Adrenal gland (tissue), 12 donors: ENCODE measurements around the gene IGFALS. TPM values are rescaled to one million over a fixed set of nuclear protein-coding genes. Genes with fewer than 3 reads are reported as not detected.
"Not testable (repeated sequence)": the region's sequence is repeated elsewhere in the genome, so short reads cannot be mapped to it uniquely, and the experiment has no call there.

ENCODE experiments used
- DNase-seq, 7 donors: peaks; one replicate each; pipeline ENCODE4 v3.0.0-alpha.2; 2019 to 2020
- H3K27ac ChIP-seq, 5 donors: fragments of 200-600 bp; sonication (generic) in 4 of 5; 1 replicate in 3 of 5; 2 replicates in 2 of 5; pipeline versions ENCODE4 v1.5.1 to v1.8.0; 2016 to 2020; ENCODE audit warnings: mild to moderate bottlenecking in 1 of 5
- H3K27me3 ChIP-seq: fragments of 200-600 bp; 2 replicates; pipeline ENCODE4 v1.8.0; 2021
- H3K36me3 ChIP-seq, 2 donors: fragments of 200-600 bp; replicated peaks in 1 of 2; 1 replicate in 1 of 2; 2 replicates in 1 of 2; pipeline versions ENCODE4 v1.5.1 to v1.8.0; 2018 to 2022
- H3K4me1 ChIP-seq, 2 donors: fragments of 200-600 bp; replicated peaks in 1 of 2; 1 replicate in 1 of 2; 2 replicates in 1 of 2; pipeline versions ENCODE4 v1.5.1 to v1.8.0; 2018 to 2021
- H3K4me3 ChIP-seq, 4 donors: fragments of 200-600 bp; sonication (generic) in 3 of 4; one replicate each; pipeline ENCODE4 v1.5.1; 2016 to 2018
- H3K9me3 ChIP-seq, 3 donors: fragments of 200-600 bp; sonication (generic) in 1 of 3; replicated peaks in 1 of 3; 1 replicate in 2 of 3; 2 replicates in 1 of 3; pipeline versions ENCODE4 v1.5.1 to v1.8.0; 2016 to 2021
- POLR2A ChIP-seq, 2 donors: fragments of 450-650 bp; IDR thresholded peaks; one replicate each; pipeline ENCODE4 v1.6.1; 2017; ENCODE audit warnings: antibody characterized with exemption in 2 of 2, mild to moderate bottlenecking in 2 of 2, moderate library complexity in 1 of 2
- WGBS, 4 donors: extraction: QIAGEN DNeasy Blood & Tissue Kit in 2 of 4; methylation state at CpG; one replicate each; pipeline versions ENCODE4 v1.1.5 to v1.1.7; 2013 to 2017; 5-methylcytosine and 5-hydroxymethylcytosine counted together
- intact Hi-C, 2 donors: fragments of 100-400 bp; cut with DNase I; formaldehyde crosslinking; loops; one replicate each; pipeline versions ENCODE4 v1.14.1 to v1.15.0; 2022 to 2023
- polyA plus RNA-seq, 3 donors: library from polyadenylated mRNA; stranded (reverse); fragments of 200-250 nt in 2 of 3; fragments of 350-450 nt in 1 of 3; fragmentation: Illumina TruSeq in 1 of 3; extraction: RNeasy Lipid Tissue Mini Kit (QIAGEN cat#74804) in 1 of 3; gene quantifications; one replicate each; pipeline ENCODE4 v1.2.3, GENCODE V29; 2013 to 2014
- total RNA-seq, 9 donors: library from RNA; depleted of rRNA in 4 of 9; stranded (reverse); fragments of >200 nt in 4 of 9; fragments of 120-200 nt in 1 of 9; fragmentation: NEBNext Ultra II Directional in 1 of 9; extraction: Animal tissue kit (Norgen Biotek cat#: 25700) in 1 of 9; gene quantifications; one replicate each; pipeline versions ENCODE4 v1.1.0 to v1.2.4, GENCODE V29; 2013 to 2023
- TF ChIP-seq, protein P1 (sequence below), 6 experiments: fragments of 450-650 bp in 4 of 6; fragments of 200-600 bp in 2 of 6; sonication (generic) in 1 of 6; IDR thresholded peaks; 1 replicate in 5 of 6; 2 replicates in 1 of 6; pipeline versions ENCODE4 v1.5.1 to v1.8.0; 2016 to 2021; ENCODE audit warnings: antibody characterized with exemption in 6 of 6, mild to moderate bottlenecking in 2 of 6, moderate library complexity in 1 of 6
- donor health status: healthy with polysubstance abuse.
- donor health status: Bipolar disorder and iron deficiency.
- donor health status: DM: yes; HTN: yes; CAD: no.
- donor health status: DM: no; HTN: no; CAD: no.
- donor health status: DM: no; HTN: no; CAD: no.
- donor health status: DM: yes; HTN: yes; CAD: no.

Gene IGFALS
- total and polyA plus RNA-seq, 12 donors = 0.11 to 3.9 (median 0.31) TPM; not detected in 2

DNA sequence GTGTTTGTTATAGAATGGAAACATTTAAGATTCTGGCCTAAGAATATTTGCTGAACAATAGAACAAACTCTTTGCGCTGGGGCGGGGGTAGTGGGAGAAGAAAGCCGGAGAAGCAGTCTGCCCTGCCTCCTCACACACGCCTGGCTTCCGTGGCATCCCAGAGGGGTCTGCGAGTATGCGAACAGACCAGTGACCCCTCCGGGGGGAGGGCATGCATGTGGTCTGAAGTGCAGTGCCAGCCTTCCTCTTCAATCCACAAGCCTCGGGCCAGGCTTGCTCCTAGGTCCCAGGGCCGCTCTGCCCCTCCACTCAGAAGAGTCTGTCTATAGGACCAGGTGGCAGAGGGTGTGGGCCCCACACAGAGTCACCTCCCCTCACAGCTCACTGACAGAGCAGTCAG, 14.1 kb upstream of the IGFALS start:
- Histone ChIP-seq H3K27ac (no peak overlapping the region), H3K36me3 (peaks cover 0 to 36% of the 10 kb centered on the region in 2 donors), H3K9me3 (no peaks in the 10 kb centered on the region), H3K4me3 (no peak overlapping the region), H3K27me3 (no peaks in the 10 kb centered on the region), H3K4me1 (no peaks in the 10 kb centered on the region)
- 88 to 94% (median 91%) methylated on average over 8 to 10 of the region's 10 CpGs for WGBS, 4 donors
- intact Hi-C loops = no loop called here
- DNase-seq = no peak
- no peak for TF ChIP-seq POLR2A (IDR thresholded peaks at IDR 0.05)
- TF ChIP-seq, protein P1, sequence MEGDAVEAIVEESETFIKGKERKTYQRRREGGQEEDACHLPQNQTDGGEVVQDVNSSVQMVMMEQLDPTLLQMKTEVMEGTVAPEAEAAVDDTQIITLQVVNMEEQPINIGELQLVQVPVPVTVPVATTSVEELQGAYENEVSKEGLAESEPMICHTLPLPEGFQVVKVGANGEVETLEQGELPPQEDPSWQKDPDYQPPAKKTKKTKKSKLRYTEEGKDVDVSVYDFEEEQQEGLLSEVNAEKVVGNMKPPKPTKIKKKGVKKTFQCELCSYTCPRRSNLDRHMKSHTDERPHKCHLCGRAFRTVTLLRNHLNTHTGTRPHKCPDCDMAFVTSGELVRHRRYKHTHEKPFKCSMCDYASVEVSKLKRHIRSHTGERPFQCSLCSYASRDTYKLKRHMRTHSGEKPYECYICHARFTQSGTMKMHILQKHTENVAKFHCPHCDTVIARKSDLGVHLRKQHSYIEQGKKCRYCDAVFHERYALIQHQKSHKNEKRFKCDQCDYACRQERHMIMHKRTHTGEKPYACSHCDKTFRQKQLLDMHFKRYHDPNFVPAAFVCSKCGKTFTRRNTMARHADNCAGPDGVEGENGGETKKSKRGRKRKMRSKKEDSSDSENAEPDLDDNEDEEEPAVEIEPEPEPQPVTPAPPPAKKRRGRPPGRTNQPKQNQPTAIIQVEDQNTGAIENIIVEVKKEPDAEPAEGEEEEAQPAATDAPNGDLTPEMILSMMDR (IDR thresholded peaks at IDR 0.05) = no peak

DNA sequence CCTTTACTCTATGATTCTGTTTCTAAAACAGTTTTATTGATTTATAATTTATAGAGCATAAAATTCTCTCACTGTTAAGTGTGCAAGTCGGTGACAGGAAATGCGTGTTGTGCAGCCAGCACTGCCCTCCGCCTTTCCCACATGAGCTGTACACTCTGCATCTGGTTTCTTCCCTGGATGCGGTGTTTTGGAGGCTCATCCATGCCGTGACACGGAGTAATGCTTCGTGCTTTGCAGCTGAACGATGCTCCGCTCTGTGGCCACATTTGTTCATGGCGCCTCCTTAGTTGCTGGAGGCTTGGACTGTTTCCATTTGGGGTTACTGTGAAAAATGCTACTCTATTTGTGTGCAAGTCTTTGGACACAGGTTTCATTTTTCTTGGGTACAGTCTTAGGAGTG, 7.2 kb upstream of the IGFALS start:
- no peaks in the 10 kb centered on the region for H3K9me3 ChIP-seq
- H3K27ac ChIP-seq = no peak overlapping the region
- no peak overlapping the region for H3K4me3 ChIP-seq
- 81 to 88% (median 85%) methylated on average over 10 of the region's 10 CpGs for WGBS, 4 donors
- H3K4me1 ChIP-seq = no peaks in the 10 kb centered on the region
- no peak for TF ChIP-seq POLR2A (IDR thresholded peaks at IDR 0.05)
- TF ChIP-seq, protein P1 (IDR thresholded peaks at IDR 0.05) = no peak
- H3K36me3 ChIP-seq = no peaks in the 10 kb centered on the region
- intact Hi-C loops = no loop called here
- no peaks in the 10 kb centered on the region for H3K27me3 ChIP-seq
- DNase-seq = no peak

DNA sequence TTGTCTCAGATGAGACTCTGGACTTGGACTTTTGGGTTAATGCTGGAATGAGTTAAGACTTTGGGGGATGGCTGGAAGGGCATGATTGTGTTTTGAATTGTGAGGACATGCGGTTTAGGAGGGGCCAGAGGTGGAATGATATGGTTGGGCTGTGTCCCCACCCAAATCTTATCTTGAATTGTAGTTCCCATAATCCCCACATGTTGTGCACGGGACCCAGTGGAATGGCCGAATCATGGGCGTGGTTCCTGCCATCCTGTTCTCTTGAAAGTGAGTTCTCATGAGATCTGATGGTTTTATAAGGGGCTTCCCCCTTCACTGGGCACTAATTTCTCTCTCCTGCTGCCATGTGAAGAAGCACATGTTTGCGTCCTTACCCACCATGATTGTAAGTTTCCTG, 5.8 kb upstream of the IGFALS start:
- H3K27ac ChIP-seq, H3K9me3 ChIP-seq, H3K27me3 ChIP-seq, H3K4me1 ChIP-seq, intact Hi-C loops, H3K36me3 ChIP-seq, H3K4me3 ChIP-seq, DNase-seq: not testable (repeated sequence)
- WGBS, 4 donors = 68 to 95% (median 88%) methylated on average over 2 to 5 of the region's 5 CpGs

DNA sequence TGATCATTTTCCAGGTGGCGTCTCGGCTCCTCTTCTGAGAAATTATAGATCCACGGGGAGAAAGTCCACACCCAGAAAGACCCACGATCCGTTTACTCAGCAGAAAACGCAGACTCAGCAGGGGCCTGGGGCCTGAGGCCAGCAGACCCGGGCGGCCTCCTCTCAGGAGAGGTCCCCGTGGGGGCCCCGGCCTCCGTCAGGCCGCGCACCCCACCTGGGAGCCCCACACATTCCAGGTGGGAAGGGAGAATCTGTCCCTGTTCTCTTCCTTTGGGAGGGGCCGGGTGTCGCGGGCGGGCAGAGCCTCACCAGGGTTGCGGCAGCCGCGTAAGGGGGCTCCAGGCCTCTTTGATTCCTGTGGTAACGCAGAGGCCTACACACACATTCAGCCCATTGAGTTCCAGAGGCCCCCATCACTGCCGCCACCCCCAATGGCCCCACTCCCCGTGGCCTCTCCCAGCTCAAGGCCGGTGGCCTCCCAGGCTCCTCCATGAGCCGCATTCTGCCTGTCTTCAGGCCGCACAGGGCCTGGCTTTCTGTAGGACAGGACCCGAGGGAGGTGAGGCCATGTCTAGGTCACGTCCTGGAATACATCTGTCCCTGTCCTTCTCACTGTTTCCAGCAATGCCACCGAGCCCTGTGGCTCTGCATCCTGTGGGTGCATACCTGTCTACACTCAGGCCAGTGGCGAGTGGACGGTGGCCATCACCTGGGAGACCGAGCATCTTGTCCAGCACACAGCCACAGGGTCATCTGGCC, 1.6 kb upstream of the IGFALS start:
- H3K4me3 ChIP-seq = no peak overlapping the region
- no peaks in the 10 kb centered on the region for H3K36me3 ChIP-seq
- no peak overlapping the region for H3K27ac ChIP-seq
- H3K4me1 ChIP-seq = no peaks in the 10 kb centered on the region
- no peaks in the 10 kb centered on the region for H3K9me3 ChIP-seq
- WGBS, 4 donors = 76 to 83% (median 78%) methylated on average over 21 to 32 of the region's 32 CpGs
- no peak for DNase-seq
- intact Hi-C loops = no loop called here
- no peaks in the 10 kb centered on the region for H3K27me3 ChIP-seq
- TF ChIP-seq, protein P1 (IDR thresholded peaks at IDR 0.05) = no peak
- no peak for TF ChIP-seq POLR2A (IDR thresholded peaks at IDR 0.05)
